ENCODE results near the gene EMB.
"Not testable (repeated sequence)": the region's sequence is repeated elsewhere in the genome, so short reads cannot be mapped to it uniquely, and the experiment has no call there.

EMB gene, protein sequence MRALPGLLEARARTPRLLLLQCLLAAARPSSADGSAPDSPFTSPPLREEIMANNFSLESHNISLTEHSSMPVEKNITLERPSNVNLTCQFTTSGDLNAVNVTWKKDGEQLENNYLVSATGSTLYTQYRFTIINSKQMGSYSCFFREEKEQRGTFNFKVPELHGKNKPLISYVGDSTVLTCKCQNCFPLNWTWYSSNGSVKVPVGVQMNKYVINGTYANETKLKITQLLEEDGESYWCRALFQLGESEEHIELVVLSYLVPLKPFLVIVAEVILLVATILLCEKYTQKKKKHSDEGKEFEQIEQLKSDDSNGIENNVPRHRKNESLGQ

GRCh38 chr5:50440651-50441492 lies at the start of gene EMB:
Gene EMB (minus strand): TSS chr5:50441288. CDS start chr5:50441151, 137 bp downstream.
- peak within 1 kb of the TSS; percentile 63 for H3K4me3 ChIP-seq (ENCODE audit: low read depth, low read length)
- DNase-seq (ENCODE audit: low read depth, low spot score): no peak
- POLR2A ChIA-PET: no interaction called here
- CTCF ChIA-PET: interaction anchor here (1.1 kb wide), 1 partner anchor 311 kb away, joined by 3 read pairs; no protein-coding TSS in a partner anchor
- TF ChIP-seq, protein P1, sequence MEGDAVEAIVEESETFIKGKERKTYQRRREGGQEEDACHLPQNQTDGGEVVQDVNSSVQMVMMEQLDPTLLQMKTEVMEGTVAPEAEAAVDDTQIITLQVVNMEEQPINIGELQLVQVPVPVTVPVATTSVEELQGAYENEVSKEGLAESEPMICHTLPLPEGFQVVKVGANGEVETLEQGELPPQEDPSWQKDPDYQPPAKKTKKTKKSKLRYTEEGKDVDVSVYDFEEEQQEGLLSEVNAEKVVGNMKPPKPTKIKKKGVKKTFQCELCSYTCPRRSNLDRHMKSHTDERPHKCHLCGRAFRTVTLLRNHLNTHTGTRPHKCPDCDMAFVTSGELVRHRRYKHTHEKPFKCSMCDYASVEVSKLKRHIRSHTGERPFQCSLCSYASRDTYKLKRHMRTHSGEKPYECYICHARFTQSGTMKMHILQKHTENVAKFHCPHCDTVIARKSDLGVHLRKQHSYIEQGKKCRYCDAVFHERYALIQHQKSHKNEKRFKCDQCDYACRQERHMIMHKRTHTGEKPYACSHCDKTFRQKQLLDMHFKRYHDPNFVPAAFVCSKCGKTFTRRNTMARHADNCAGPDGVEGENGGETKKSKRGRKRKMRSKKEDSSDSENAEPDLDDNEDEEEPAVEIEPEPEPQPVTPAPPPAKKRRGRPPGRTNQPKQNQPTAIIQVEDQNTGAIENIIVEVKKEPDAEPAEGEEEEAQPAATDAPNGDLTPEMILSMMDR (IDR thresholded peaks at IDR 0.05; ENCODE audit: insufficient read depth, low read length, missing control alignments): peak; percentile 34

DNA sequence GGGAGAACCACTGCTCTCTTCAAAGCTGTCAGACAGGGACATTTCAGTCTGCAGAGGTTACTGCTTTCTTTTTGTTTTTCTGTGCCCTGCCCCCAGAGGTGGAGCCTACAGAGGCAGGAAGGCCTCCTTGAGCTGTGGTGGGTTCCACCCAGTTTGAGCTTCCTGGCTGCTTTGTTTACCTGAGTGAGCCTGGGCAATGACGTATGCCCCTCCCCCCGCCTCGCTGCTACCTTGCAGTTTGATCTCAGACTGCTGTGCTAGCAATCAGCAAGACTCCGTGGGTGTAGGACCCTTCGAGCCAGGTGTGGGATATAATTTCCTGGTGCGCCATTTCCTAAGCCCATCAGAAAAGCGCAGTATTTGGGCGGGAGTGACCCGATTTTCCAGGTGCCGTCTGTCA lies 48.4 kb upstream of the EMB start:
- POLR2A ChIA-PET; CTCF ChIA-PET; DNase-seq (ENCODE audit: low read depth, low spot score); H3K4me3 ChIP-seq (ENCODE audit: low read depth, low read length): not testable (repeated sequence)

- DNase-seq (ENCODE audit: low read depth, low spot score); CTCF ChIA-PET; POLR2A ChIA-PET; H3K4me3 ChIP-seq (ENCODE audit: low read depth, low read length): not testable (repeated sequence)
Observed at GRCh38 chr5:50478790-50479189, 37.7 kb upstream of the EMB start.

DNA sequence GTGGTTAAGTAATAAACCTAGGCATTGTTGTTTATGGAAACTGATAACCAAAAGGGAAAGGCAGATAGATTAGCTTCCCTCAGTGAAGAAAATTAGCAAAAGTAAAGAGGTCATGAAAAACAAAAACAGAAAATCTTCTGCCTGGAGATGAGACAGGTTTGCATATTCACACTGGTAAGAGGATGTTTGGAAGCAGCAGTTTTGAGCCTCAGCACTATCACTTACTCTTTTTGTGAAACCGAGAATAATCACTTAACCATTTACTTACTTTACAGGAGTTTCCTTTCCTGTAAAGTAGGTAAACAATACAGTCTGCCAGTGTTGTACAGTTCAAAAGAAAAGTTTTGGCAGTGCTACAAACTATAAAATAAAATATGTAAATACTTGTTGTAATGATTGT lies 35.5 kb upstream of the EMB start:
- POLR2A ChIA-PET: no interaction called here
- TF ChIP-seq, protein P1 (IDR thresholded peaks at IDR 0.05; ENCODE audit: insufficient read depth, low read length, missing control alignments): no peak
- CTCF ChIA-PET: no interaction called here
- no peak for DNase-seq (ENCODE audit: low read depth, low spot score)
- H3K4me3 ChIP-seq (ENCODE audit: low read depth, low read length): no peak overlapping the region

DNA sequence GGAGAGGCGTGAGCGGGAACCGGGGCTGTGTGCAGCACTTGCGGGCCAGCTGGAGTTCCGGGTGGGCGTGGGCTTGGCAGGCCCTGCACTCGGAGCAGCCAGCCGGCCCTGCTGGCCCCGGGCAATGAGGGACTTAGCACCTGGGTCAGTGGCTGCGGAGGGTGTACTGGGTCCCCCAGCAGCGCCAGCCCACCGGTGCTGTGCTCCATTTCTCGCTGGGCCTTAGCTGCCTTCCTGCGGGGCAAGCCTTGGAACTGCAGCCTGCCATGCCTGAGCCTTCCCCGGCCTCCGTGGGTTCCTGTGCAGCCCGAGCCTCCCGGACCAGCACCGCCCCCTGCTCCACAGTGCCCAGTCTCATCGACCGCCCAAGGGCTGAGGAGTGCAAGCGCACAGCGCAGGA lies 23.9 kb upstream of the EMB start:
- H3K4me3 ChIP-seq (ENCODE audit: low read depth, low read length); POLR2A ChIA-PET; CTCF ChIA-PET; DNase-seq (ENCODE audit: low read depth, low spot score): not testable (repeated sequence)

DNA sequence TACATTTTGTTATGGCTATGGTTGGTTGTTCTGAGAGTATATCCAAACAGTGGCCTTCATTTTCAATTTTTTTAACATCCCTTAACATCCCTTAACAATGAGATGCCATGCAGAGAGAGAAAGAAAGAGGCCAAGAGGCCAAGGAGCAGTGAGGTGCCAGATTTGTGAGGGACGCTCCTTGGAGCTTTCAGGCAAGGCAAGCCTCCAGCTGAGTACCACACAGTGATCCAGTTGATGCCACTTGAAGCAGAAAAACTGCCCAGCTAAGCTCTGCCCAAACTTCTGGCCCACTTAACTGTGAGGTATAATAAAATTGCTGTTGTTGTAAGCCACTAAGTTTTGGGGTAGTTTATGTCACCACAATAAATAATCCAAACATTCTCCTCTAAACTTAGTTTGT lies 22.6 kb upstream of the EMB start:
- TF ChIP-seq, protein P1 (IDR thresholded peaks at IDR 0.05; ENCODE audit: insufficient read depth, low read length, missing control alignments): no peak

GRCh38 chr5:50463047-50463446 lies 22.0 kb upstream of the EMB start:
- ChIA-PET CTCF (no interaction called here), POLR2A (no interaction called here)
- TF ChIP-seq, protein P1 (IDR thresholded peaks at IDR 0.05; ENCODE audit: insufficient read depth, low read length, missing control alignments): no peak
- no peak for DNase-seq (ENCODE audit: low read depth, low spot score)
- H3K4me3 ChIP-seq (ENCODE audit: low read depth, low read length): no peak overlapping the region

More for the DNA sequence above, 22.6 kb upstream of the EMB start:
- POLR2A ChIA-PET: no interaction called here
- no peak overlapping the region for H3K4me3 ChIP-seq (ENCODE audit: low read depth, low read length)
- no peak for DNase-seq (ENCODE audit: low read depth, low spot score)
- CTCF ChIA-PET: no interaction called here

GRCh38 chr5:50462579-50462978 lies 21.5 kb upstream of the EMB start:
- POLR2A ChIA-PET; DNase-seq (ENCODE audit: low read depth, low spot score); CTCF ChIA-PET: not testable (repeated sequence)

GRCh38 chr5:50458372-50458771 lies 17.3 kb upstream of the EMB start:
- H3K4me3 ChIP-seq (ENCODE audit: low read depth, low read length); POLR2A ChIA-PET; CTCF ChIA-PET; DNase-seq (ENCODE audit: low read depth, low spot score): not testable (repeated sequence)

More at GRCh38 chr5:50462579-50462978, 21.5 kb upstream of the EMB start:
- not testable (repeated sequence) for H3K4me3 ChIP-seq (ENCODE audit: low read depth, low read length)

- DNase-seq (ENCODE audit: low read depth, low spot score); POLR2A ChIA-PET; CTCF ChIA-PET; H3K4me3 ChIP-seq (ENCODE audit: low read depth, low read length): not testable (repeated sequence)
Observed at GRCh38 chr5:50449241-50449640, 8.2 kb upstream of the EMB start.

Measured in AG04449 (cell line).